Activated CD4-positive, alpha-beta T cell treated with anti-CD3 and anti-CD28 coated beads for 4 hours (primary cell): Measurements from ENCODE around the gene CPZ.

ENCODE experiments used
- DNase-seq, 2 donors: peaks; one replicate each; pipeline ENCODE4 v3.0.0-alpha.2; 2020

Gene CPZ

GRCh38 chr4:8592366-8593263 is at the start of gene CPZ:
Gene CPZ, plus strand, starts transcription at chr4:8592765. Its CDS starts 69 bp downstream, at chr4:8592834.
- no peak for DNase-seq

GRCh38 chr4:8542776-8543525 is 49.6 kb upstream of the CPZ start:
- DNase-seq: no peak

- DNase-seq: no peak
Observed at GRCh38 chr4:8543623-8544022, 48.9 kb upstream of the CPZ start.

- DNase-seq: no peak
Observed at GRCh38 chr4:8544282-8544681, 48.3 kb upstream of the CPZ start.

- DNase-seq: no peak
Observed at GRCh38 chr4:8544741-8545438, 47.7 kb upstream of the CPZ start.

GRCh38 chr4:8545439-8545765 is 47.2 kb upstream of the CPZ start:
- DNase-seq: no peak

GRCh38 chr4:8546766-8547107 is 45.8 kb upstream of the CPZ start:
- DNase-seq: no peak

- no peak for DNase-seq
Observed at GRCh38 chr4:8547108-8547911, 45.3 kb upstream of the CPZ start.

- DNase-seq: no peak
Observed at GRCh38 chr4:8547912-8548730, 44.4 kb upstream of the CPZ start.

- no peak for DNase-seq
Observed at GRCh38 chr4:8548731-8549351, 43.7 kb upstream of the CPZ start.

GRCh38 chr4:8549352-8549931 is 43.1 kb upstream of the CPZ start:
- DNase-seq: no peak

GRCh38 chr4:8550691-8551090 is 41.9 kb upstream of the CPZ start:
- DNase-seq: no peak

- no peak for DNase-seq
Observed at GRCh38 chr4:8552024-8552423, 40.5 kb upstream of the CPZ start.

- DNase-seq: no peak
Observed at GRCh38 chr4:8552581-8553205, 39.9 kb upstream of the CPZ start.

- no peak for DNase-seq
Observed at GRCh38 chr4:8553216-8553615, 39.3 kb upstream of the CPZ start.

- no peak for DNase-seq
Observed at GRCh38 chr4:8553991-8554405, 38.6 kb upstream of the CPZ start.

GRCh38 chr4:8554555-8555100 is 37.9 kb upstream of the CPZ start:
- DNase-seq: no peak

GRCh38 chr4:8555716-8556115 is 36.8 kb upstream of the CPZ start:
- DNase-seq: no peak

GRCh38 chr4:8556341-8557150 is 36.0 kb upstream of the CPZ start:
- no peak for DNase-seq
